HG03045 (cell line): ENCODE data around the gene PLTP.

Source experiments
- ATAC-seq: cut with Tn5 transposase; IDR thresholded peaks from one replicate; pipeline ENCODE4 v1.9.1; 2021; ENCODE audit warnings: mild to moderate bottlenecking, moderate library complexity; ENCODE audit not compliant: unreplicated experiment

The PLTP gene

DNA sequence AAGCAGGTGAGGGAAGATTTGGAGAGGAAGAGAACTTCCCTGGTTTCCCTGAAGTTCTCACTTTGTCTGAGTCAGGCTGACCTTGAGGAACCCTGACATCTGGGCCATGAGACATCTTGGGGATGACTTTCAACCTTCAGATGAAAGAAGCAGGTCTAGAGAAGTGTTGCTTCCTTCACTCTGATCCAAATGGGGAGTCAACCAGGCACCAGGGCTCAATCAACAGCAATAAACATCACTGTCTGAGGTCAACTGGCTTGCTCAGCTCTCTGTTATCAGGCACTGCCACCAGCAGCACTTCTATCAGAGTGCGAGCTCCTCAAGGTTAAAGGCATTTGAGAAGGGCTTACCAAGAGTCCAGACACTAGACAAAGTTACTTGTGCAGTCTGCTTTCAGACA is 61.0 kb downstream of the PLTP start:
- ATAC-seq, result no peak

DNA sequence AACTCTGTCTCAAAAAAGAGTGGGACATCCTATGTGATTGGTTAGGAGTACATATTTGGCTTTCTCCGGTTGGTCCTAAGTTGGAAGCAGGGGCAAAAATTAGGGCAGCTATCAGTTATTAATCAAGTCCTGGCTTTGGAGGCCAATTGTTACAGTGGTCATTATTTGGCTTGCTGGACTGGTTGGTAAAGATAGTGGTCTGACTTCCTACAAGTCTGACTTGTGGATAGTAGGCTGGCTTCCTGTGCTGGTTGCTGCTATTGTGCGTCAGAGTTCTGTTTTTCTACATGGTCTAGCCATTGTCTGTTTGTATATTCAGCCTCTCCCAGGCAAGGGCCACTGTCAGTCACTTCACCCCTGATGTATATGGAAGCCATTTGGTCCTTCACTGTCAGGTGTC is 61.7 kb downstream of the PLTP start:
- ATAC-seq, result no peak

DNA sequence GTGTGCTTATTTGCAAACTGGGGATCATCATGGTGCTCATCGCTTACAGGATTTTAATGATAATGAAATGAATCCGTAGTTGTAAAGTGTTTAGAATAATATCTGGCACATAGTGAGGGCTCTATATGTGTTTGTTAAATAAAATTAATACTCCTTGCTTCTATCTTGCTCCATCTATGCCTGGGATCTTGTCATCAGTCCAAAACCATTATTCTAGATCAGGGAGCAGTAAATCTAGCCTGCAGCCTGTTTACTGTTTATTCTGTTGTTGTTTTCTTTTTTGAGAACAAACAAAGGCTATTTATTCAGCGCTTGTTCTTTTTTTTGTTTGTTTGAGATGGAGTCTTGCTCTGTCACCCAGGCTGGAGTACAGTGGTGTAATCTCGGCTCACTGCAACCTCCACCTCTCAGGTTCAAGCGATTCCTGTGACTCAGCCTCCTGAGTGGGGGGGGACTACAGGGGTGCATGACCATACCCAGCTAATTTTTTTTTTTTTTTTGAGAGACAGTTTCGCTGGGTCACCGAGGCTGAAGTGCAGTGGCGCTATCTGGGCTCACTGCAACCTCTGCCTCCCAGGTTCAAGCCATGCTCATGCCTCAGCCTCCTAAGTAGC is 62.9 kb downstream of the PLTP start:
- ATAC-seq, result no peak
